ENCODE data around the gene MYH7. TPM values are rescaled to one million over a fixed set of nuclear protein-coding genes. Genes with fewer than 3 reads are reported as not detected.

The MYH7 gene
- total RNA-seq, 6 experiments from 2014 or later, result not detected

DNA sequence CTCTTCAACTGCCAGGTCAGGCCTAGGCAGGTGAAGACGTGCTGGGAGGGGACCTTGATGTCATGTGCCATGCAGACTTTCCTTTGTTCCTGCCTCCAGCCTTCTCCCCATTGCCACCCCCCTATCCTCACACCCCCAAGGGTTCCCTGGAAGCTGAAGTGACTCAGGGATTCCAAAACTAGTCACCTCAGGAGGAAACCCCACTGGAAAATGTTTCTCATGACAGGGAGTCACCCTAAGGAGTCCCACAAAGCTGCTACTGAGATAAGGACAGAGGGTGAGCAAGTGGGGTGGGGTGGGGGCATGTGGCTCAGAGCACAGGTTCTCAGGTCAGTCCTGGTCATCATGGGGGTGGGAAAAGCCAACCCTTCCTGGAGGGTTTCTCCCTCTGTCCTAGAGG is 65.2 kb downstream of the MYH7 start:
- no peak for DNase-seq
- Mint-ChIP-seq H3K36me3 (ENCODE audit: low read depth) (no peaks in the 10 kb centered on the region), H3K27me3 (ENCODE audit: insufficient read depth) (peaks cover 37% of the 10 kb centered on the region), H3K4me3 (no peak overlapping the region), H3K4me1 (ENCODE audit: low read depth) (no peaks in the 10 kb centered on the region), H3K9me3 (no peaks in the 10 kb centered on the region), H3K27ac (no peak overlapping the region)
- TF ChIP-seq CTCF (IDR thresholded peaks at IDR 0.05), result no peak

GRCh38 chr14:23366426-23366921 is 69.0 kb downstream of the MYH7 start:
- Mint-ChIP-seq H3K9me3 (no peaks in the 10 kb centered on the region), H3K36me3 (ENCODE audit: low read depth) (no peaks in the 10 kb centered on the region), H3K4me3 (peak overlapping the region; percentile 62), H3K4me1 (ENCODE audit: low read depth) (peaks cover 12% of the 10 kb centered on the region), H3K27ac (peak overlapping the region; percentile 5; the same call in 1 of the 2 replicates), H3K27me3 (ENCODE audit: insufficient read depth) (peaks cover 35% of the 10 kb centered on the region)
- no peak for TF ChIP-seq CTCF (IDR thresholded peaks at IDR 0.05)
- peak; percentile 25 for DNase-seq

DNA sequence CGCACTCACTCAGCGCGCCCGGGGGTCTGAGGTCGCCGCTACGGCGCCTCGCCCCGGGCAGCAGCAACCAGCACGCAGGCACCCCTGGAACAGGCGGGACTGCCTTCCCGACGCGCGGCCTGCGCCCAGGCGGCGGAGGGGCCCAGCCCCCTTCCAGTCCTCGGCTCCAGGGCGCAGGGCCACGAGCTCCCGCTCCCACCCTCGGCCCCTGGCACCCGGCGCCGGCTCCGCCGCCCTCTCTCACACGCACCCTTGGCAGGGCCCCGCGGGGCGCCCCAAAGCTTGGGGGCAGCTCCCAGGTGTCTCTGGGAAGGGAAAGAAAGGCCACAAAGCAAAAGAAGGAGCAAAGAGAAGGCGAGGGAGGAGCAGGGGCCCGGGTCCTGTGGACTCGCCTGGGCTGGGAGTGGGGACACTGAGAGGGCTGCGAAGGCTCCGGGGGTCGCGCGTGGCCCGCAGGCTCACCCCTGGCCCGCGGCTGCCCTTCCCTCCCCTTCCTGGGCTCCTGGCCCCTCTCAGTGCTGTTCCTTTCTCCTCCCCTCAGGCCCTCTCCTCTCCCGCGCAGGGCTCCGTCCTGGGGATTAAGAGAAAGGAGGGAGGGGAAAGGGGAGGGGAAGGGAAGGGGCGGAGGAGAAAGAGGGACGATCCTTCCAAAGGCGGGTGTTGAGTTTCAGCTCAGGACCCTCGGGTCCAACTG is 69.6 kb downstream of the MYH7 start:
- no peaks in the 10 kb centered on the region for H3K36me3 Mint-ChIP-seq (ENCODE audit: low read depth)
- H3K9me3 Mint-ChIP-seq, result no peaks in the 10 kb centered on the region
- H3K27ac Mint-ChIP-seq, result no peak overlapping the region
- H3K27me3 Mint-ChIP-seq (ENCODE audit: insufficient read depth), result peaks cover 33% of the 10 kb centered on the region
- DNase-seq, result no peak
- peaks cover 18% of the 10 kb centered on the region for H3K4me1 Mint-ChIP-seq (ENCODE audit: low read depth)
- peak overlapping the region; percentile 62 for H3K4me3 Mint-ChIP-seq
- no peak for TF ChIP-seq CTCF (IDR thresholded peaks at IDR 0.05)

GRCh38 chr14:23365036-23365731 is 70.3 kb downstream of the MYH7 start, which contains the start of gene EFS:
TSS of gene EFS (minus strand) at chr14:23365172. CDS start at chr14:23365025, 147 bp downstream.
- Mint-ChIP-seq H3K4me3 (peak within 1 kb of the TSS; percentile 85), H3K27ac (peak within 1 kb of the TSS; percentile 79), H3K36me3 (ENCODE audit: low read depth) (no peaks in the 10 kb centered on the region), H3K27me3 (ENCODE audit: insufficient read depth) (peaks cover 29% of the 10 kb centered on the region), H3K9me3 (no peaks in the 10 kb centered on the region), H3K4me1 (ENCODE audit: low read depth) (peaks cover 19% of the 10 kb centered on the region)
- no peak for DNase-seq
- TF ChIP-seq CTCF (IDR thresholded peaks at IDR 0.05), result no peak

DNA sequence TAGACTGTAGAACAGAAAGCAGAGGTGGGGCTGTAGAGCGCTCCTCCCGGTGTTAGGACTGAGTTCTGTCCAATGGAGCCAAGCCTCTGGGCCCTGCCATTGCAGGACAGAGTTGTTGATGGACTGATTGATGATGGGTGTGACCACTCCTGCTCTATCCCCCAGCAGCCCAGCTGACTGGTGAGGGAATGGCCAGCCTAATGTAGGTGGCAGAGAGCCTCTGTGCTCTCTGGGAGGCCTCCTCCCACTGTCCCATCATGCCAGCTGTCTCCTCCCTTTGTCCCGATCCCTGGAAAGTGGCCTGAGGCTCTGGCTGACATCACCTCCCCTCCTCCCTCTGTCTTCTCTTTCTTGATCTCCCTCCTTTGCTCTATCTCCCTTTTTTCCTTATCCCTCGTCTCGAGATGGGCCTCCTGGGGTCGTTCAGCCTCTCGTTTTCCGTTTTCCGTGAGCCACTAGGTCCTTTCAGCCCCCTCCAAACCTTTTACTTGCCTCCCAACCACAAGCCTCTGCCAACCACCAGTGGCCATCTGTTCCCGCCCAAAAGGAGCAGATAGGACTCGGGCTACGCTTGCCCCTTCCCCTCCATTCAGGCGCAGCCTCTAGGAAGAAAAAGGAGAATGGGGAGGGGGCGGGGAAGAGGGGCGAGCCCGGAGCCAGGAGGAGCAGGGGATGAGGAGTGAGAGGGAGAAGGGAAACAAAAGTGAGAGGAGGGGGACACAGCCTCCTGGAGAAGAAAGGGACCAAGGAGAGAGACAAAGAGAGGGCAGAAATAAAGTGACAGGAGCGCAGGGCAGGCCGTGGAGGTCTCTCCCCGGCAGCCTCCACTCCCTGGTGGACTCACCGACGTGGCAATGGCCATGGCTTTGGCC is 71.1 kb downstream of the MYH7 start:
- H3K36me3 Mint-ChIP-seq (ENCODE audit: low read depth), result no peaks in the 10 kb centered on the region
- TF ChIP-seq CTCF (IDR thresholded peaks at IDR 0.05), result no peak
- peaks cover 27% of the 10 kb centered on the region for H3K27me3 Mint-ChIP-seq (ENCODE audit: insufficient read depth)
- peaks cover 19% of the 10 kb centered on the region for H3K4me1 Mint-ChIP-seq (ENCODE audit: low read depth)
- peak; percentile 4 for DNase-seq
- H3K4me3 Mint-ChIP-seq, result peak overlapping the region; percentile 85
- H3K9me3 Mint-ChIP-seq, result no peaks in the 10 kb centered on the region
- peak overlapping the region; percentile 79 for H3K27ac Mint-ChIP-seq

Measured in HFFc6 (cell line).